Fibroblast of the conjunctiva (primary cell): Measurements from ENCODE around the gene CD7.
"Not testable (repeated sequence)": the region's sequence is repeated elsewhere in the genome, so short reads cannot be mapped to it uniquely, and the experiment has no call there.

Source experiments
- DNase-seq: peaks from one replicate; pipeline ENCODE4 v3.0.0-alpha.2; 2010; ENCODE audit warnings: low read depth

The CD7 gene

DNA sequence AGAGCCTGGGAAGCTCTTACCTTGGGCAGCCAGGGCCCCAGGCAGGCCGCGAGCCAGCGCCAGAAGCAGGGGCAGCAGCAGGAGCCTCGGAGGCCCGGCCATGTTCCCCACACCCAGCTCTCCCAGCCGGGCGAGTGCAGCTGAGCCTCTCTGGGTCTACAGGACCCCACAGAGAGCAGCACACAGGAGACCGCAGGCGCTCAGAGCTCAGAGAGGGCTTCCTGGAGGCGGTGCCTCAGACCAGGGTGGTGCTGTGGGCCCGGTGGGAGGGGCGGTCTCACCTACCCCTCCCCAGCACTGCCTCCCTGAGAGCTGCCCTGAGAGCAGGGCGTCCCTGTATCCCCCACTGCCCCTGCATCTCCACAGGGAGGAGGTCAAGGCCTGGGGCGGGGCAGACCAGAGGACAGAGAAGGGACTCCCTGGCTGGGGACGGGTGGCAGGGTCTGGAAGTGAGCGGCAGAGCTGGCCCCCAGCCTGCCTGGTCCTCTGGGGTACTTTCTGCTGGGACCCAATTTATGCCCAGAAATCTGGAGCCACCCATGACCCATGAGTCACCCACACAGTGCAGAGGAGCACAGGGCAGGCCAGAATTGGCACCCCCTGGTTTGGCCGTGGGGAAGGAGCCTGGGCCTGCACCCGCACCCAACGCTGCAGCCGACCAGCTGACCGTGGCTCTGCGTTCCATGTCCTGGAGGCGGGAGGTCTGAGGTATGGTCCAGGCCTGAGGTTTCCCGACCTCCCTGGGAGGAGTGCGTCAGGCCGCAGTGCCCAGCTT lies at the start of gene CD7:
TSS of gene CD7 (minus strand) at position 215 of the 775 bp plus-strand sequence. CDS start at position 102, 113 bp downstream.
- no peak for DNase-seq

DNA sequence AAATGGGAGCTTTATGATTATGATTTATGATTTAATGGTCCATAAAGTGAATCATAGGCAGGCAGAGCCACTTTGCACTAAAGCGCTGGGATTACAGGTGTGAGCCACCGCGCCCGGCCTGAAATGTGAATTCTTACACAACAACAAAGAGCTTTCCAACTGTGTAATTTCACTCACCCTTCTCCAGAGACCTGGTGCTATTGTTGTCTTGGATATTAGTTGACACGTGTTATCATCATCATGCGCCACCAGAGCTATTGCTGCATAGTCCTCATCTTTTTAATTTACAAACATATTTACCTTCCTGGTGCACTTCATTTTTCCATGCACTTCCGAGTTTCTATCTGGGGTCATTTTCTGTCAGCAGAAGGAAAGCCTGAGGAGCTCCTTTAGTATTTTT lies 49.3 kb upstream of the CD7 start:
- DNase-seq: no peak

DNA sequence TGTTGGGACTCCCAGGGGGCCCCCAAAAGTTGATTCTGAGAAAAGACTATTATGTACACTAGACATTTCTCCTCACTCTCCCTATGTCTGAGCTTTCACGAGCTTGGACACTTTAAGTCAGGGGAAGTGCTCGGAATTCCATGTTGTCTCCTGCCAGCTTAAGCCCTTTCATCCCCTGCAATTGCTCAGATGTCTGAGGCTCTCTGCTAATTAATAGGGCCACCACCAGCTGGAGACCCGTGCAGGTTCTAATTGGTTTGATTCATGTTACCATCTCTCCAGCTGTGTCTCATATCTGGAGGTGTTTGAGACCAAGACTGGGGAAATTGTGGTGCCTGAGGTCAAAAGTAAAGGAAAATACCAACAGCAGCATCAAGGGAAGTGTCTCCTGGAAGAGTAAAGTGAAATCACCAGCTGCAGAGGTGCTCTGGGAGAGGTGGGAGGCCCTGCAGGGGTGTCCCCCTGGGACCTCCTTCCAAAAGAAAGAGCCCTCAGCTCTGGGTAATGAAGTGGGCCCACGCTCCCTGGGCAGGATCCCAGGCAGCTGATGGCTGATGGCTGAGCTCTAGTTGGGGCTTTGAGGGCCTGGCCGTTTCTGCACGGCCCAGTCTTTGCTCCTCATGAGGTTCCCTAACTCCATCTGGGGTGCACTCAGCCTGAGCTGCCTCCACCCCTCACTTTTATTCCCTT lies 48.3 kb upstream of the CD7 start:
- no peak for DNase-seq

DNA sequence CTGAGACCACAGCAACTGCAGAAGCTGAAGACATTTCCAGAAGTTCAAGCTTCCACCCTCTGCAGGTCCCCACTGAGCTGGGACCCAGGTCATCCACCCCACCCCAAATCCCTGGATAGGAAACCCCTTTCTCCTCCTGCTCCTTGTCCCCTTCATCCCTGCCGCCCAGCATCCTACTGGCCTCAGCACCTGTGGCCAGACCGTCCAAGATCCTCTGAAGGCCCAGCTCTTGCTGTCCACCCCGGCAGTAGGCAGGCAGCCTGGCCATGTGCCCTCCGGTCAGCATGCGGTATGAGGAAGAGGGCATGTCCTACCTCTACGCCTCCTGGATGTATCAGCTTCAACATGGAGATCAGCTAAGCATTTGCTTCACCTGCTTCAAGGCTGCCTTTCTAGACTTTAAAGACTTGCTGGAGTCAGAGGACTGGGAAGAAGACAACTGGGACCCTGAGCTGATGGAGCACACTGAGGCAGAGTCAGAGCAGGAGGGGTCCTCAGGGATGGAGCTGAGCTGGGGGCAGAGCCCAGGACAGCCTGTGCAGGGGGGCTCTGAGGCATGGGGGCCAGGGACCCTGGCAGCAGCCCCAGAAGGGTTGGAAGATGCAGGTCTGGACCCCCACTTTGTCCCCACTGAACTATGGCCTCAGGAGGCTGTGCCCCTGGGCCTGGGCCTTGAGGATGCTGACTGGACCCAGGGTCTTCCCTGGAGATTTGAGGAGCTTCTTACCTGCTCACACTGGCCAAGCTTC lies 44.7 kb upstream of the CD7 start:
- no peak for DNase-seq

DNA sequence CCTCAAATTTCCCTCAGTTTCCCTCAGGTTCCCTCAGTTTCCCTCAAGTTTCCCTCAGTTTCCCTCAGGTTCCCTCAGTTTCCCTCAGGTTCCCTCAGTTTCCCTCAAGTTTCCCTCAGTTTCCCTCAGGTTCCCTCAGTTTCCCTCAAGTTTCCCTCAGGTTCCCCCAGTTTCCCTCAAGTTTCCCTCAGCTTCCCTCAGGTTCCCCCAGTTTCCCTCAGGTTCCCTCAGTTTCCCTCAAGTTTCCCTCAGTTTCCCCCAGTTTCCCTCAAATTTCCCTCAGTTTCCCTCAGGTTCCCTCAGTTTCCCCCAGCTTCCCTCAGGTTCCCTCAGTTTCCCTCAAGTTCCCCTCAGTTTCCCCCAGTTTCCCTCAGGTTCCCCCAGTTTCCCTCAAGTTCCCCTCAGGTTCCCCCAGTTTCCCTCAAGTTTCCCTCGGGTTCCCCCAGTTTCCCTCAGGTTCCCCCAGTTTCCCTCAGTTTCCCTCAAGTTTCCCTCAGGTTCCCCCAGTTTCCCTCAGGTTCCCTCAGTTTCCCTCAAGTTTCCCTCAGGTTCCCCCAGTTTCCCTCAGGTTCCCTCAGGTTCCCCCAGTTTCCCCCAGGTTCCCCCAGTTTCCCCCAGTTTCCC lies 42.2 kb upstream of the CD7 start:
- not testable (repeated sequence) for DNase-seq

DNA sequence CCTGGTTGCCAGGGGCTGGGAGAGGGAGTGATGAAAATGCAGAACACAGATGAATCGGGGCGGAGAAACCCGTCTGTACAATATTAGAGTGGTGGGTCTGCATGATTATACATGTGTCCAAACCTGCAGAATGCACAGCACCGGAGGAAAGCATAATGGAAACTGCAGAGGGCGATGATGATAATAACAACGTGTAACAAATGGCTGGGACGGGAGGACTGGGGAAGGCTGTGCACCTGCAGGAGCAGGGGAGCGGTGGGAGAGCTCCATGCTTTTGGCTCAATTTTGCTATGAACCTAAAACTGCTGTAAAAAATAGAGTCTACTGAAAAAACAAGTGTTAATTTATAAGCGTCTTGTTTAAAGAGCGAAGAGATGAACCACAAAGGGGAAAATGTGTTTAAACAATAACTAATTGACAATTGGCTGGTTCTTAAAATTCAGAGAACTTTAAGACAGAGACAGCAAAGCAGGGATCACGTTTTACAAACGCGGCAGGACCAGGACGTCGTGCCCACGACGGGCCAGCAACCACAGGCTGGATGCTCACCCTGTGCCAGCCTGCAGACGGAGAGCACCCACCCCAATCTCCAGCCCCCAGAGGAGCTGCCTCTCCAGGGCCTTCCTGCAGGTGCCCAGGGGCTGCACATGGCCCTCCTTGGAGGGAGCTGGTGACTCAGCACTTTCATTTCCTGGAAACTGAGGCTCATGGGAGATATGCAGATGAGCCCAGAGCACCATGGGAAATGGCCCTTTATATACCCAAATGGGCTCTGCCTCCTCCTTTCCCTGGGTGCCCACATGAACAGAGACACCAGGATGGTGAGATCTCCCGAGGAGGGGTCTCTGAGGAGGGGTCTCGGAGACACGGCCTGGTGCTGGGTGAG lies 41.3 kb upstream of the CD7 start, which contains the start of gene TEX19:
TSS of gene TEX19 (plus strand) at position 783 of the 886 bp plus-strand sequence. CDS start 2,904 bp downstream, outside the sequence.
- DNase-seq: no peak

DNA sequence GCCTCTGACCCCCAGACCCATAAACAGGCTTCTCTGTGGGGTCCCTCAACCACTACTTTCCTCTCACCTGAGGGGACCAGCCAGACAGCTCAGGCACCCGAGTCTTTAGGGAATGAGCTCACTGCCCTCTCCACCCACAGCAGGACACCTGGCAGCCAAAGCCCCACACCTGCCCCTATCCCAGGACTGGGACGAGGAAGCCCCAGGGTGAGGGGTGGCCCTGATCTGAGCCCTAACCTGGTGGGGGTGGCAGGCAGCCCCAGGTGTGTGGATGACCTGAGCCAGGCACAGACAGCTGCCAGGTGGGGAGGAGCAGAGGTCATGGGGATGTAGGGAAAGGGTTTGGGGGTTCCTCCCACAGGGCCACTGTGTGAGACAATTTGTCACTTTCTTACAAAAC lies 40.0 kb upstream of the CD7 start:
- no peak for DNase-seq

DNA sequence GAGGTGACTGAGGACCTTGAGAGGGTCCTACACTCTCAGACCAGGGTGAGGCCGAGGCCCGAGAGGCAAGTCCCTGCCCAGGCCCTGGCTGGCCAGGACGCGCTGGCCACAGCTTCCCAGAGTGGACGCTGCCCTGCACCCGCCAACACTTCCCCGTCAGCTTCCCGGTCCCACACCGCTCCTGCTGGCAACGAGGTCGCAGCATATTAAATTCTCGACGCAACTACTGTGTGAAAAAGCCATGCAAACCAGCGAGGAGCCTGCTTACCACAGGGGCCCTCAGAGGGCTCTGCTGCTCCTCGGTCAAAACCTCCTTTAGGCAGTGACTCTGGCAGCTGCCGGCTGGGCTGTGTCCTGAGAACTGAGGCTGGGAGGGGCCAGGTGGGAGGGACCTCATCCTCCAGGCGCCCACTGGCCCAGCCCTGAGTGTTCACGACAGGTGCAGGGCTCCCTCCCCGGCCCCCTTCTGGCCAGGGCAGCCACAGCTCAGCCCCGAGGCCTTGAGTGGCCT lies 39.5 kb upstream of the CD7 start:
- DNase-seq: no peak

DNA sequence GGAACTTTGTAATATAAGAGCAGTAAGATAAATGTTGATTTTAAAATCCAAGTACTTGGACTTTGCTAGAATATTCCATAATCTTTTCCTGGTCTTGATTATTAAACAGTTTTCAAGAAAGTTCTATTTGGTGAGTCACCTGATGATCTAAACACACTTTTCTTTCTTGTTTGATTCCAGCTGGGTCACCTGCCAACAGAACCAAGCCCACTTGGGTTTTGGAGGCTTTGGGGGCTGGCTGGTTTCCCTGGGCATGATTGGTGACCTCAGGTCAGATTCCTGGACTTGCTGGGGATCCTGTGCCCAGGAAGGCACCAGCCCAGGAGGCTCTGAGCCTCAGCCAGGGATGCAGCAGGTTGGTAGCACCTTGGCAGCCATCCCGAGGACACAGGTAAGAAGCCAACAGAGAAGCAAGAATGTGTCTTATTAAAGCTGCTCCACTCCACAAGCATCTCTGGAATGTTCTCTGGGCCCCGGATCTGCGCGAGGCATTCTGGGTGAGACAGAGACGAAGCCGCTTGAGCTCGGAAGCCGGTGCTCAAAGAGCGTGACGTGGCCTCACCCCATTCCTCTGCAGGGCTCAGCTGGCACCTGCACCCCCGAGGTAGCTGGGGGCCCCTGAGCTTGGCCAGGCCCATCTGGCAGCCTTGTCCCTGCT lies 38.5 kb upstream of the CD7 start:
- DNase-seq: no peak

DNA sequence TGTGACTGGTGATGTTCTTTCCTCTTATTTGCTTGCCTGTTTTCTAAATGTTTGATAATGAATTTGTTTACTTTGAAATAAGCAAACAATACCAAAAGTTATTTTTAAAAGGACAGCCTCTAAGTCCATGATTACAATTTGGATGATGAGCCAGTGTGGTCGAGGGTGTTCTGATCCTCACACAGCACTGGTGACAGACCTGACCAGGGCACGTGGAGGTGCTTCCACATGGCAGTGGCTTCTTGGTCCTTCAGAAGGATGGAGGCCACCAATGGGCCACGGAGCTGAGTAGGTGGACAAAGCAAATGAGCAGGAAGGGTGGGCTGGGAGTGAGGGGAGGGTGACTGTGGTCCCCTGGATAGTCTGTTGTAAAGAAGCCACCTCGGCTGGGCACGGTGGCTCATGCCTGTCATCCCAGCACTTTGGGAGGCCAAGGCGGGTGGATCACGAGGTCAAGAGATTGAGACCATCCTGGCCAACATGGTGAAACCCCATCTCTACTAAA lies 37.4 kb upstream of the CD7 start:
- no peak for DNase-seq

DNA sequence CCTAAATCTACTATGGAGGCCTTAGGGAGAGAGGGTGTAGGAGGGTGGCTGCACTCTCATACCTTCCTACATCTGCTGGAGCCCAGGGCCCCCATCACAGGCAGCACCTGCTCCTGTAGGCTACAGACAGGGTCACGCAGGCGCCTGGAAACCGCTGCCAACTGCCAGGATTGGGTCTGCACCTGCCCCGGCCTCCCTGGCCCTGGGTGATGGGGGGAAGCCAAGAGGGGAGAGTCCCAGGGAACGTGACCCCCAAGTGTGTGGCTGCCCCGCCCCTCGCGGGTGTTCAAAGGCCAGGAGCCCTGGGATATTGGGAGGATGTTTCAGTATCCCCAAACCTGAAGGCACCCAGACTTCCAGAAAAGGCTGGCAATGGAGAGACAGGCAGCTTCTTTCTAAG lies 36.1 kb upstream of the CD7 start:
- DNase-seq: no peak

DNA sequence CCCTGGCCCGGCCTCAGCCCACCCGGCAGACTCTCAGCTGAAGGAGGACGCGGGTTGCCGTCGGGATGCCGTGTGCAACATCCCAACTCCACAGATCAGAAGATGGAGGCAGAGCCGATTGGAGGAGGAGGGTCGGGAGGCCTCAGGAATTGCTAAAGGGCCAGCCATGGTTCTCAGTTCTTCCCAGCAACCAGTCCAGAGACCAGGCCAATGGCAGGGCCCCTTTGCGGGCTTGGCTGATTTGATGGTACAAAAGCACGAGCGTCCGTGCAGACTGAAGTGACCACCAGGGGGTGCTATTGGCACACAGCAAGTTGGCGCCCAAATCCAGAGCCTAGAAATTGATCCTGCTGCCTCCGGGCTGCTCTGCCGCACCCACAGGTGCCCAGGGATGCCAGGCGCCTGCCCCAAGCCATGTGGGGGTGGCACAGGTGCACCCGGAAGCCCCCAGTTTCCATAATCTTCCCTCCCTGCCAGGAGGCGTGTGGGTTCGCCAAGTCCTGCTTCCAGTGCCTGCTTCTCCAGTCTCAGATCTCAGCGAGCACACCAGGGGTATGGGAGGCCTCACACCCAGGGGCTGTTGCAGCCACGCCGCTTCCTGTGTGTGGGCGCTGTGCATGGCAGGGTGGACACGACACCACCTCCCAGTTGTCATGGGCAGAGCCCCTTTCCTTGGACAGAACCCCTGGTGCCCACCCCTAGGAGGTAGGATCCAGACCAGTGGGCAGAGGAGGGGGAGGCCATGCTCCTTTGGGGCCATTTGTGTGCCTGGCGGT lies 34.5 kb upstream of the CD7 start:
- peak; percentile 77 for DNase-seq

DNA sequence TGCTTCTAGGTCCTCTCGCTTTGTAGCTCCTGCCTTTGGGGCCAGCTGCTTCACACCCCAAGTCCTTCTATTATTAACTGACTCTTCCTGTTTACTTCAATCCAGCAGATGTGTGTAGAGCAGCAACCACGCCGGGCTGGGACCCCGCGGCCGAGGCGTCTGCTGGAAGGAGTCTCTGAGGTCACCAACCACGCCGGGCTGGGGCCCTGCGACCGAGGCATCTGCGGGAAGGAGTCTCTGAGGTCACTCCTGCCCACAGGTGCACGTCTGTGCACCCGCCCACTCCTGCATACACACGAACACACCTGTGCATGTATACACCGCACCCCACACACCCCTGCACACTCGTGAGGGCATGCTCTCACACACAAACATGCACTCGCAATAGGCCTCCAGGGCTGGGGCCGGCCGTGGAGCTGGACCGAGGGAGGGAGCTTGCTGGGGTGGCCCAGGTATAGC lies 33.9 kb upstream of the CD7 start:
- DNase-seq: no peak

DNA sequence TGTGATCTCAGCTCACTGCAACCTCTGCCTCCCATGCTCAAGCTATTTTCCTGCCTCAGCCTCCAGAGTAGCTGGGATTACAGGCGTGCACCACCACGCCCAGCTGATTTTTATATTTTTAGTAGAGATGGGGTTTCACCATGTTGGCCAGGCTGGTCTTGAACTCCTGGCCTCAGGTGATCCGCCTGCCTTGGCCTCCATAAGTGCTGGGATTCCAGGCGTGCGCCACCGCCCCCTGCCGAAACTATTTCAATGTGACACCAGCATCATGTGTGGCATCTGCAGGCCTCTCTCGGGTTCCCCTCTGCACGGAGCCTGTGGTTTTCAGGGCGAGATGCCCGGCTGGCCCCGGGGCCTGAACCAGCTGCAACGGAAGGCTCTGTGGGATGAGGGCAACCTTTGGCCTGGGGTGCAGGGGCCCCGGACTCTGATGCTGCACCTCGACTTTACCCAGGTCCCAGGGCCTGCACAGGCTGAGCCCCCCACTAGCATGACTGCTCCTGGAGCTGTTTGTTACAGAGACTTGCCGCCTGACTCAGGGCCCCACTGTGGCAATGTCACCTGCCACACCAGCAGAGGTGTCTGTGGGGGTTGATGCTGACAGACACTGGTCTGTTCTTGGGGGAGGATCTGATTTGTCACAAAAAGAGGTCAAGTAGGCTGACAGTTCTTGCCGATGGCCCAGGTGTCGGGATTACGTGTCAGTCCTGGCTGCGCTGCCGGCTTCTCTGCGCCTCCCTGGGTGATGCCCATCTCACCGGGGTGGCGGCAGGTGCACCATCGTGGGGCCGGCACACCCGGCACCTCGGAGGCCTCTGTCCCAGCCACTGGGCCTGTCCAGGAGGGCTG lies 33.0 kb upstream of the CD7 start:
- no peak for DNase-seq

DNA sequence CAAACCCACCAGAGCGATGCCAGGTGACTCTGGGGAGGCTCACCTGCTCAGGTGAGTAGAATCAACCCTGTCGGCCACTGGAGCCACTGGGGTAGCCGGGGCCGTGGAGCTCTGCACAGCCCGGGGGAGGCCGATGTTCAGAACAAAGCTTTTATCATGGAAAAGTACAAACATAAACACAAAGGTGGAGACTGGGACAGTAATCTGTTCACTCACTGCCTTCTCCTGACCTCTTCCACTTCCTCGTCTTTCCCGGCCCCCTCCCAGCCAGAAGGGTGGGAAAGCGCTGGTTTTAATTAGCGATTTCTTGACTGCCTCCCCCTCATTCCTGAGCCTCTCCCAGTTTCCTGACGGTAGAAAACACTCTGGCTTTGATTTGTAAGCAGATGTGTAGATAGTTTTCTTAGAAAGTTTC lies 31.9 kb upstream of the CD7 start:
- DNase-seq: peak; percentile 37

DNA sequence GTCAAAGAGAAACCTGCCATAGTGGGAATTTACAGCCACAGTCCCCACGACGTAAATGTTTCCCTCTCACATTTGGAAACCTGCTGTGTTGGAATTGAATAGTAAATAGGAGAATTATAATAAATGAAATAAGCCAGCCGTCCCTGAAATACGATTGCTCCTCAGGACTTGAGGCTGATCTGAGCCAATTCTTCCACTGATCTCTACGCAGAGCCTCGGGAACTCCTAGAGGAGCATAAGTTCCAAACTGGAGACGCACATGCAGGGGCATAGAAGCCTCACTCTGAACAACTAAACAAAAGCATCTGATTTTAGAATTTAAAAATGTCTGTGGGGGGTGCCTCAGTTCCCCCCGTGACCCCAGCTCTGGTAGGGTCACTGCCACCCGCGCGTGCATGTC lies 31.5 kb upstream of the CD7 start:
- DNase-seq: no peak

DNA sequence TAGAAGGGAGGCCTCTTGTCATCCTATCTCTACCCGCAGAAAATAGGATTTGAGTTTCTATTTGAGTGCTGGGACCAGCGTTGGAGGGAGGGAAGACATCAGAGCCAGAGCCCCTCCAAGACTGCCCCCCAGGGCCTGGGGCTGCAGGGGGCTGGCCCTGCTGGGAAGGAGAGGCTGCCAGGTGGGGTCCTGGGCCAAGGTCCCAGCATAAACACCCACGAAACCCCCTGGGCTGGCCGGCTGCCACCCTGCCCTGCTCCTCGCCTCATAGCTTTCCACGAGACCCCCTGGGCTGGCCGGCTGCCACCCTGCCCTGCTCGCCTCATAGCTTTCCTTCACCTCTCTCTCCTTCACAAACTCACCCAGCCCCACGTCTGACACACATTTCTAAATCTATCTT lies 31.0 kb upstream of the CD7 start:
- no peak for DNase-seq

DNA sequence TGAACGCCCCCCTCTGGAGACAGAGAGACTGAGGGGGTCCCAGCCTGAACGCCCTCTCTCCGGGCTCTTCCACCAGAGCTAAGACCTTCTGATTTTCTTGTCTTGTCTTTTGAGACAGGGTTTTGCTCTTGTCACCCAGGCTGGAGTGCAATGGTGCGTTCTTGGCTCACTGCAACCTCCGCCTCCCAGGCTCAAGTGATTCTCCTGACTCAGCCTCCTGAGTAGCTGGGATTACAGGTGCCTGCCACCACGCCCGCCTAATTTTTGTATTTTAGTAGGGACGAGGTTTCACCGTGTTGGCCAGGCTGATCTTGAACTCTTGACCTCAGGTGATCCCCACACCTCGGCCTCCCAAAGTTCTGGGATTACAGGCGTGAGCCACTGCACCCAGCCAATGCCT lies 30.6 kb upstream of the CD7 start:
- DNase-seq: not testable (repeated sequence)
